NCI-H226 (cell line): ENCODE data around the gene STARD7.
"Not testable (repeated sequence)": the region's sequence is repeated elsewhere in the genome, so short reads cannot be mapped to it uniquely, and the experiment has no call there.

Experiments
- DNase-seq: peaks from one replicate; pipeline ENCODE4 v3.0.0-alpha.2; 2015

STARD7 gene

GRCh38 chr2:96160366-96160765, 48.3 kb downstream of the STARD7 start:
- not testable (repeated sequence) for DNase-seq

GRCh38 chr2:96159084-96159830, 49.4 kb downstream of the STARD7 start:
- DNase-seq: no peak

GRCh38 chr2:96158554-96158940, 50.1 kb downstream of the STARD7 start:
- DNase-seq: no peak

- no peak for DNase-seq
Measured at GRCh38 chr2:96157649-96158553, 50.7 kb downstream of the STARD7 start.

- DNase-seq: no peak
Measured at GRCh38 chr2:96156926-96157648, 51.5 kb downstream of the STARD7 start.

GRCh38 chr2:96156011-96156820, 52.4 kb downstream of the STARD7 start:
- no peak for DNase-seq

GRCh38 chr2:96154506-96155380, 53.9 kb downstream of the STARD7 start:
- no peak for DNase-seq

- DNase-seq: no peak
Measured at GRCh38 chr2:96153991-96154431, 54.6 kb downstream of the STARD7 start.

GRCh38 chr2:96153291-96153713, 55.3 kb downstream of the STARD7 start:
- DNase-seq: no peak

- DNase-seq: no peak
Measured at GRCh38 chr2:96152304-96153161, 56.1 kb downstream of the STARD7 start.

GRCh38 chr2:96151595-96152303, 56.9 kb downstream of the STARD7 start:
- no peak for DNase-seq

GRCh38 chr2:96150791-96151594, 57.6 kb downstream of the STARD7 start:
- no peak for DNase-seq

GRCh38 chr2:96150007-96150640, 58.5 kb downstream of the STARD7 start:
- DNase-seq: no peak

GRCh38 chr2:96148410-96149217, 60.0 kb downstream of the STARD7 start:
- DNase-seq: peak; percentile 85

GRCh38 chr2:96147593-96148201, 60.9 kb downstream of the STARD7 start:
- no peak for DNase-seq

GRCh38 chr2:96146881-96147592, 61.6 kb downstream of the STARD7 start:
- DNase-seq: no peak
